Measurements from ENCODE around the gene GRIK4.

DNA sequence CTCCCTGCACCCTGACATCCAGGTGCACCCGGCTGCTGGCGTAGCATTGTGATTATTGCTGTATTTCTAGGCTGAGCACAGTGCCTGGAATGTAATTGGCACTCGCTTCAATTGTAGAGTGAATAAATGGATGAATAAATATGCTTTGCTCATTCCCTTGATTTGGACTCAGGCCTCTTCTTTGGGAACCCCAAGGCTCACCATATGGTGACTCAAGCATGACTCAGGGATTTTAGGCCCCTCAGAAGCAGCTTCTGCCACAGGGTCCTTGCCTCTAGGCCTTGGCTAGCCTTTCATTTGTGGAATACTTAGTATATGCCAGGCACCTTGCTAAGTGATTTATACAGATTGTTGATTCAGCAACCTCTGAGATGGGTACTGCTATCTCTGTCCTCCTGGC is 78.9 kb downstream of the GRIK4 start:
- TF ChIP-seq GATA3 (IDR thresholded peaks at IDR 0.05; ENCODE audit: low read depth, low read length) (no peak), GATA2 (IDR thresholded peaks at IDR 0.05; ENCODE audit: low read depth, low read length) (no peak)
